MM.1S (cell line): ENCODE results near the gene ELOA.

ENCODE experiments used
- DNase-seq: peaks from one replicate; pipeline ENCODE4 v3.0.0-alpha.2; 2015
- H2AFZ ChIP-seq: fragments of 300-600 bp; sonication (generic); 2 replicates; pipeline ENCODE4 v1.6.0; 2016; ENCODE audit warnings: antibody characterized with exemption, low read length
- H3F3A ChIP-seq: fragments of 300-600 bp; sonication (generic); 2 replicates; pipeline ENCODE4 v1.6.1; 2016; ENCODE audit warnings: mild to moderate bottlenecking, antibody characterized with exemption, low read length, moderate library complexity, mixed read lengths; ENCODE audit not compliant: insufficient read depth
- H3K27ac ChIP-seq: fragments of 300-600 bp; sonication (generic); 2 replicates; pipeline ENCODE4 v1.5.1; 2016; ENCODE audit warnings: mild to moderate bottlenecking, low read length
- H3K27me3 ChIP-seq: fragments of 300-600 bp; sonication (generic); replicated peaks from 2 replicates; pipeline ENCODE4 v1.6.0; 2016; ENCODE audit warnings: low read length; ENCODE audit not compliant: insufficient read depth
- H3K36me3 ChIP-seq: fragments of 300-600 bp; sonication (generic); replicated peaks from 2 replicates; pipeline ENCODE4 v1.6.1; 2016; ENCODE audit warnings: mild to moderate bottlenecking, low read length, mixed read lengths; ENCODE audit not compliant: insufficient read depth
- H3K4me1 ChIP-seq: fragments of 300-600 bp; sonication (generic); 2 replicates; pipeline ENCODE4 v1.6.1; 2016; ENCODE audit warnings: low read length, mixed read lengths
- H3K4me2 ChIP-seq: fragments of 300-600 bp; sonication (generic); 2 replicates; pipeline ENCODE4 v1.6.0; 2016; ENCODE audit warnings: low read depth, low read length
- H3K4me3 ChIP-seq: fragments of 300-600 bp; sonication (generic); 2 replicates; pipeline ENCODE4 v1.5.1; 2016; ENCODE audit warnings: low read length, mixed read lengths
- H3K79me2 ChIP-seq: fragments of 300-600 bp; sonication (generic); 2 replicates; pipeline ENCODE4 v1.6.1; 2016; ENCODE audit warnings: mixed run types, low read length, mixed read lengths
- H3K9ac ChIP-seq: fragments of 300-600 bp; sonication (generic); 2 replicates; pipeline ENCODE4 v1.6.1; 2016; ENCODE audit warnings: low read length, mixed read lengths
- H3K9me2 ChIP-seq: fragments of 300-600 bp; sonication (generic); replicated peaks from 2 replicates; pipeline ENCODE4 v1.6.1; 2016; ENCODE audit warnings: mild to moderate bottlenecking, low read length, mixed read lengths; ENCODE audit not compliant: insufficient read depth
- H3K9me3 ChIP-seq: fragments of 300-600 bp; sonication (generic); replicated peaks from 2 replicates; pipeline ENCODE4 v1.6.1; 2016; ENCODE audit warnings: mild to moderate bottlenecking, low read length, mixed read lengths; ENCODE audit not compliant: insufficient read depth
- H4K20me1 ChIP-seq: fragments of 300-600 bp; sonication (generic); 2 replicates; pipeline ENCODE4 v1.6.1; 2016; ENCODE audit warnings: mild to moderate bottlenecking, low read length, moderate library complexity, mixed read lengths; ENCODE audit not compliant: insufficient read depth
- EZH2 ChIP-seq: fragments of 300-600 bp; sonication (generic); optimal IDR thresholded peaks from 2 replicates; pipeline ENCODE3; 2017; ENCODE audit warnings: low read depth, mild to moderate bottlenecking, antibody characterized with exemption, low read length, mixed read lengths
- EZH2phosphoT487 ChIP-seq: fragments of 300-600 bp; sonication (generic); IDR thresholded peaks from 2 replicates; pipeline ENCODE4 v1.6.1; 2018; ENCODE audit warnings: antibody characterized with exemption, low read length
- TF ChIP-seq, protein P1 (sequence below): fragments of 300-600 bp; sonication (generic); IDR thresholded peaks from 2 replicates; pipeline ENCODE4 v1.5.1; 2016; ENCODE audit warnings: antibody characterized with exemption, low read length, mixed read lengths

ELOA gene

DNA sequence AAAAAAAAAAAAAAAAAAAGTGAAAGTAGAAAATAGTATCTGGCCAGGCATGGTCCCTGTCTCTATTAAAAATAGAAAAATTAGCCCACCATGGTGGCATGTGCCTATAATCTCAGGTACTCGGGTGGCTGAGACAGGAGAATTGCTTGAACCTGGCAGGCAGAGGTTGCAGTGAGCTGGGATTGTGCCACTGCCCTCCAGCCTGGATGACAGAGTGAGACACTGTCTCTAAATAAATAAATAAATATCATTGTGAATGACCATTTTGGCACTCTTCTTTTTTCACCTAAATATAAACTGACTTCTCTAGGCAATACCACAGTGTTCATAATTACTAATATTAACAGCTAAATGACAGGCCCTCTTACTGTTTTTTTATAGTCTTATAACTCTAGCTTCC, 14.5 kb downstream of the ELOA start:
- TF ChIP-seq EZH2: no peak
- no peak for TF ChIP-seq EZH2phosphoT487
- H3K36me3 ChIP-seq: peaks cover 24% of the 10 kb centered on the region
- H3K9me2 ChIP-seq: no peaks in the 10 kb centered on the region
- H3K9ac ChIP-seq: no peak overlapping the region
- H3K9me3 ChIP-seq: no peaks in the 10 kb centered on the region
- no peak for DNase-seq
- H3K79me2 ChIP-seq: no peaks in the 10 kb centered on the region
- H3K27ac ChIP-seq: no peak overlapping the region
- H2AFZ ChIP-seq: no peak overlapping the region
- peaks cover 11% of the 10 kb centered on the region for H3K4me1 ChIP-seq
- H3K4me2 ChIP-seq: no peak overlapping the region
- H3F3A ChIP-seq: no peaks in the 10 kb centered on the region
- H3K27me3 ChIP-seq: no peaks in the 10 kb centered on the region
- H3K4me3 ChIP-seq: no peak overlapping the region
- no peaks in the 10 kb centered on the region for H4K20me1 ChIP-seq

DNA sequence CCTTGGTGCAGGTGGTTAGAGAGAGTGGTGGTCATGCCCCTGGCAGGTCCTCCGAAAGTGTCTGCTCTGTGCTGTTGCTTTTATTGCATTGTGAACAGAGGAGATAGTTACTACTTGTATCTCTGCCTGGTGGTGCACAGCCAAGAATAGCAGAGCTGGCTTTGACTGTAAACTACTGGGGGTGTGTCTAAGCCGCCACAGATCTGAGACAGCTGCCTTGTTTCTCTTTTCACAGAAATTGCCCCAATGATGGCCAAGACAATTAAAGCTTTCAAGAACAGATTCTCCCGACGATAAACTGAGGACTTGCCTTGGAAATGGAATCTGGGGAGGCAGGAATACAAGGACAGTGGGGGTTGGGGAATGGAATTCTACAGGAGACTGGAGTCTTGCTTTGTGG, 16.0 kb downstream of the ELOA start:
- Histone ChIP-seq H3K36me3 (peaks cover 12% of the 10 kb centered on the region; the same call in 1 of the 2 replicates), H3K4me3 (no peak overlapping the region), H3K9me2 (no peaks in the 10 kb centered on the region), H3K79me2 (no peaks in the 10 kb centered on the region), H3K9me3 (no peaks in the 10 kb centered on the region), H3K4me1 (peaks cover 11% of the 10 kb centered on the region), H3K27ac (no peak overlapping the region), H3K27me3 (no peaks in the 10 kb centered on the region), H2AFZ (no peak overlapping the region), H3F3A (no peaks in the 10 kb centered on the region), H3K4me2 (no peak overlapping the region), H4K20me1 (no peaks in the 10 kb centered on the region), H3K9ac (no peak overlapping the region)
- TF ChIP-seq EZH2phosphoT487 (no peak), EZH2 (no peak)
- TF ChIP-seq, protein P1, sequence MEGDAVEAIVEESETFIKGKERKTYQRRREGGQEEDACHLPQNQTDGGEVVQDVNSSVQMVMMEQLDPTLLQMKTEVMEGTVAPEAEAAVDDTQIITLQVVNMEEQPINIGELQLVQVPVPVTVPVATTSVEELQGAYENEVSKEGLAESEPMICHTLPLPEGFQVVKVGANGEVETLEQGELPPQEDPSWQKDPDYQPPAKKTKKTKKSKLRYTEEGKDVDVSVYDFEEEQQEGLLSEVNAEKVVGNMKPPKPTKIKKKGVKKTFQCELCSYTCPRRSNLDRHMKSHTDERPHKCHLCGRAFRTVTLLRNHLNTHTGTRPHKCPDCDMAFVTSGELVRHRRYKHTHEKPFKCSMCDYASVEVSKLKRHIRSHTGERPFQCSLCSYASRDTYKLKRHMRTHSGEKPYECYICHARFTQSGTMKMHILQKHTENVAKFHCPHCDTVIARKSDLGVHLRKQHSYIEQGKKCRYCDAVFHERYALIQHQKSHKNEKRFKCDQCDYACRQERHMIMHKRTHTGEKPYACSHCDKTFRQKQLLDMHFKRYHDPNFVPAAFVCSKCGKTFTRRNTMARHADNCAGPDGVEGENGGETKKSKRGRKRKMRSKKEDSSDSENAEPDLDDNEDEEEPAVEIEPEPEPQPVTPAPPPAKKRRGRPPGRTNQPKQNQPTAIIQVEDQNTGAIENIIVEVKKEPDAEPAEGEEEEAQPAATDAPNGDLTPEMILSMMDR: no peak
- no peak for DNase-seq

DNA sequence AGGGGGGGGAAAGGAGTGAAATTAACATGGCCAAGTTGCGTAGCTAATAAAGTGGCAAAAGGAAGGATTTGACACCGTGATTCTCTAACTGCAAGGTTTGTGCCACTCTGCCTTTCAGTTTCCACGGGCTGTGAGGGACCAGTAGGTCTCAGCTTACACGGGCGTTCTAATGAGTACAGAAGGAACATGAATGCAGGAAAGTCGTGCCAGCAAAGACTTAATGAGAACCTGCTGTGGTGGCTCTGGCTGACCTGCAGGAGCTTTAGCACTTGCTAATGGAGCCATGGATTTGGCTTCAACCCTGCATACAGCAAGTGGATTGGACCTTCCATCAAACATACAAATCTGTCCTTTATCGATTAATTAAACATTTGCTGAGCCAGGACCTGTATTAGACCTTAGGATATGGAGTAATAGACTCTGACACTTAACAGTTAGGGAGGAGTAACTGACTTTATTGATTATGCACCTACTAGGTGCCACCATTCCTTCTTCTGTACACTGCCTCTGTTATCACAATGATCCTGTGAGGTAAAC, 19.8 kb downstream of the ELOA start:
- no peak for DNase-seq
- H3K4me3 ChIP-seq: no peak overlapping the region
- no peak overlapping the region for H3K27ac ChIP-seq
- H3K9me2 ChIP-seq: no peaks in the 10 kb centered on the region
- no peaks in the 10 kb centered on the region for H3K79me2 ChIP-seq
- no peaks in the 10 kb centered on the region for H3F3A ChIP-seq
- H3K4me2 ChIP-seq: no peak overlapping the region
- H4K20me1 ChIP-seq: no peaks in the 10 kb centered on the region
- no peak overlapping the region for H3K9ac ChIP-seq
- peaks cover 11% of the 10 kb centered on the region for H3K4me1 ChIP-seq
- no peaks in the 10 kb centered on the region for H3K27me3 ChIP-seq
- H3K36me3 ChIP-seq: no peaks in the 10 kb centered on the region
- no peaks in the 10 kb centered on the region for H3K9me3 ChIP-seq
- no peak overlapping the region for H2AFZ ChIP-seq
- TF ChIP-seq EZH2phosphoT487: no peak
- no peak for TF ChIP-seq EZH2
- TF ChIP-seq, protein P1: no peak

DNA sequence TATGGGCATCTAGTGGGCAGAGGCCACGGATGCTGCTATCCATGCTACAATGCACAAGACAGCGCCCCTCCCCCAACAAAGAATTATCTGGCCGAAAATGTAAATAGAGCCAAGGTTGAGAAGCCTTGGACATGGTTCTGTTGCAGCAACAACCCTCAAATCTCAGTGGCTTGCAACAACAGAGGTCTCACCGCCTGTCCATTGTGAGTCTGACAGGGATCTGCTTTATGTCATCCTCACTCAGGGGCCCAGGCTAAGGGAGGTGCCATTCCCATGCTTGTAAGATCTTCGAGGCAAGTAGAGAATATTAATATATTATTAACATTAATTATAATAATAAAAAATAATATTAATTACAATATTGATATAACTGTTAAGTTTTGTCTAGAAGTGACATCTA, 25.5 kb downstream of the ELOA start:
- DNase-seq: no peak
- Histone ChIP-seq H3K4me3 (no peak overlapping the region), H3K27me3 (no peaks in the 10 kb centered on the region), H3K4me2 (no peak overlapping the region), H3F3A (no peaks in the 10 kb centered on the region), H3K36me3 (no peaks in the 10 kb centered on the region), H2AFZ (no peak overlapping the region), H3K27ac (no peak overlapping the region), H3K4me1 (peaks cover 8% of the 10 kb centered on the region), H3K79me2 (no peaks in the 10 kb centered on the region), H4K20me1 (no peaks in the 10 kb centered on the region), H3K9ac (no peak overlapping the region), H3K9me3 (no peaks in the 10 kb centered on the region), H3K9me2 (no peaks in the 10 kb centered on the region)
- no peak for TF ChIP-seq EZH2phosphoT487
- TF ChIP-seq, protein P1: no peak
- no peak for TF ChIP-seq EZH2
